CD14-positive monocyte (primary cell): ENCODE data around the gene DNAAF5. TPM values are rescaled to one million over a fixed set of nuclear protein-coding genes. Genes with fewer than 3 reads are reported as not detected.
A peak's percentile ranks its signal among the peaks of the same experiment; 100 is the strongest.

ENCODE experiments used
- DNase-seq, 3 donors: peaks; one replicate each; pipeline ENCODE4 v3.0.0-alpha.2; 2011 to 2022
- H2AFZ ChIP-seq: 2 replicates; pipeline ENCODE4 v1.6.0; 2012; ENCODE audit warnings: mild to moderate bottlenecking, low read depth, low read length, inconsistent platforms; ENCODE audit not compliant: insufficient read depth, poor library complexity, severe bottlenecking
- H3K27ac ChIP-seq, 2 donors: 1 replicate in 1 of 2; 2 replicates in 1 of 2; pipeline ENCODE4 v1.5.1; 2012 to 2013; ENCODE audit warnings: low read length in 2 of 2, control low read depth in 1 of 2, inconsistent platforms in 1 of 2, low read depth in 1 of 2, mild to moderate bottlenecking in 1 of 2
- H3K27me3 ChIP-seq, 2 donors: one replicate each; pipeline versions ENCODE4 v1.6.0 to v1.6.1; 2011 to 2013; ENCODE audit warnings: low read length in 2 of 2; ENCODE audit not compliant: control insufficient read depth in 2 of 2, insufficient read depth in 2 of 2
- H3K36me3 ChIP-seq, 2 donors: replicated peaks in 1 of 2; 1 replicate in 1 of 2; 2 replicates in 1 of 2; pipeline versions ENCODE4 v1.5.1 to v1.6.1; 2012 to 2013; ENCODE audit warnings: low read length in 2 of 2, control low read depth in 1 of 2, inconsistent platforms in 1 of 2, mild to moderate bottlenecking in 1 of 2; ENCODE audit not compliant: insufficient read depth in 2 of 2, control insufficient read depth in 1 of 2
- H3K4me1 ChIP-seq, 2 donors: 1 replicate in 1 of 2; 2 replicates in 1 of 2; pipeline versions ENCODE4 v1.5.1 to v1.6.1; 2012 to 2013; ENCODE audit warnings: low read length in 2 of 2, control low read depth in 1 of 2, inconsistent platforms in 1 of 2, mild to moderate bottlenecking in 1 of 2, moderate library complexity in 1 of 2; ENCODE audit not compliant: insufficient read depth in 2 of 2, control insufficient read depth in 1 of 2
- H3K4me2 ChIP-seq: replicated peaks from 2 replicates; pipeline ENCODE3; 2012; ENCODE audit warnings: low read length, moderate library complexity, mild to moderate bottlenecking; ENCODE audit not compliant: poor library complexity, severe bottlenecking; ENCODE audit errors: extremely low read depth
- H3K4me3 ChIP-seq, 3 experiments: fragments of 200-600 bp in 1 of 3; sonication (generic) in 1 of 3; replicated peaks in 1 of 3; 1 replicate in 2 of 3; 2 replicates in 1 of 3; pipeline ENCODE4 v1.5.1; 2011 to 2013; ENCODE audit warnings: low read length in 3 of 3, mild to moderate bottlenecking in 3 of 3, control low read depth in 2 of 3, low read depth in 2 of 3, inconsistent platforms in 1 of 3, moderate library complexity in 1 of 3
- H3K79me2 ChIP-seq: 2 replicates; pipeline ENCODE4 v1.6.0; 2012; ENCODE audit warnings: mild to moderate bottlenecking, control low read depth, inconsistent platforms, low read length, moderate library complexity; ENCODE audit not compliant: insufficient read depth
- H3K9ac ChIP-seq: 2 replicates; pipeline ENCODE4 v1.6.0; 2017; ENCODE audit warnings: low read length, mild to moderate bottlenecking; ENCODE audit not compliant: insufficient read depth, poor library complexity, severe bottlenecking
- H3K9me3 ChIP-seq, 2 donors: replicated peaks in 1 of 2; 1 replicate in 1 of 2; 2 replicates in 1 of 2; pipeline versions ENCODE4 v1.5.1 to v1.6.1; 2012 to 2013; ENCODE audit warnings: low read length in 2 of 2, control low read depth in 1 of 2; ENCODE audit not compliant: control insufficient read depth in 1 of 2, insufficient read depth in 1 of 2
- H4K20me1 ChIP-seq: 2 replicates; pipeline ENCODE4 v1.6.0; 2012; ENCODE audit warnings: mild to moderate bottlenecking, low read length, control low read depth, moderate library complexity; ENCODE audit not compliant: insufficient read depth
- H3K27ac Mint-ChIP-seq, 7 donors: one replicate each; pipeline ENCODE4 v1.8.0; 2020; ENCODE audit warnings: mild to moderate bottlenecking in 7 of 7, mixed read lengths in 7 of 7, moderate library complexity in 6 of 7, inconsistent platforms in 2 of 7
- H3K27me3 Mint-ChIP-seq, 3 donors: one replicate each; pipeline ENCODE4 v1.8.0; 2021 to 2022; ENCODE audit warnings: low read depth in 3 of 3, mild to moderate bottlenecking in 3 of 3, mixed read lengths in 3 of 3, moderate library complexity in 3 of 3, inconsistent platforms in 1 of 3
- H3K36me3 Mint-ChIP-seq, 2 donors: one replicate each; pipeline ENCODE4 v1.8.0; 2020; ENCODE audit warnings: mixed read lengths in 2 of 2, inconsistent platforms in 1 of 2, mild to moderate bottlenecking in 1 of 2
- H3K4me1 Mint-ChIP-seq: one replicate; pipeline ENCODE4 v1.8.0; 2020; ENCODE audit warnings: mild to moderate bottlenecking, mixed read lengths
- H3K4me3 Mint-ChIP-seq, 2 donors: one replicate each; pipeline ENCODE4 v1.8.0; 2020; ENCODE audit warnings: mild to moderate bottlenecking in 2 of 2, mixed read lengths in 2 of 2, moderate library complexity in 1 of 2
- H3K9me3 Mint-ChIP-seq, 7 donors: one replicate each; pipeline ENCODE4 v1.8.0; 2020 to 2022; ENCODE audit warnings: mixed read lengths in 7 of 7, mild to moderate bottlenecking in 6 of 7, moderate library complexity in 6 of 7, inconsistent platforms in 2 of 7
- CTCF ChIP-seq: fragments of 200-600 bp; IDR thresholded peaks from one replicate; pipeline ENCODE4 v1.8.0; 2022; ENCODE audit warnings: antibody characterized with exemption, mild to moderate bottlenecking
- WGBS: methylation state at CpG from one replicate; pipeline ENCODE4 v1.1.5; 2013; ENCODE audit warnings: missing lambda C conversion rate; ENCODE audit not compliant: insufficient coverage; 5-methylcytosine and 5-hydroxymethylcytosine counted together
- intact Hi-C, 2 donors: fragments of 100-400 bp; cut with micrococcal nuclease; formaldehyde crosslinking; loops; one replicate each; pipeline versions ENCODE4 v1.15.0 to v1.15.1; 2023
- polyA plus RNA-seq, 3 donors: library from polyadenylated mRNA; depleted of rRNA in 1 of 3; unstranded in 2 of 3; stranded (reverse) in 1 of 3; fragments of 300-500 nt in 2 of 3; fragments of >200 nt in 1 of 3; fragmentation: Illumina TruSeq in 2 of 3; gene quantifications; 1 replicate in 2 of 3; 2 replicates in 1 of 3; pipeline ENCODE4 v1.2.3, GENCODE V29; 2012 to 2021

Gene DNAAF5
- polyA plus RNA-seq, 3 donors = 1.2 to 9.6 (median 2.0) TPM

- peak overlapping the region; percentile 66 for H3K9ac ChIP-seq
- Mint-ChIP-seq H3K4me1 (peaks cover 17% of the 10 kb centered on the region), H3K4me3 (no peak overlapping the region), H3K27ac (no peak overlapping the region), H3K36me3 (peaks cover 10 to 15% of the 10 kb centered on the region in 2 donors), H3K27me3 (peaks cover 0 to 3% (median 2%) of the 10 kb centered on the region in 3 donors), H3K9me3 (peaks cover 25 to 40% (median 31%) of the 10 kb centered on the region in 7 donors)
- no peaks in the 10 kb centered on the region for H3K79me2 ChIP-seq
- no peak for TF ChIP-seq CTCF
- DNase-seq = no peak
- no peaks in the 10 kb centered on the region for H3K27me3 ChIP-seq
- H3K4me3 ChIP-seq = peak overlapping the region in 2 of 3 experiments; percentile 30 to 80
- H2AFZ ChIP-seq = peak overlapping the region; percentile 100
- H3K4me1 ChIP-seq = peaks cover 13 to 15% of the 10 kb centered on the region in 2 donors
- no peaks in the 10 kb centered on the region for H4K20me1 ChIP-seq
- peak overlapping the region; percentile 79 for H3K4me2 ChIP-seq
- H3K36me3 ChIP-seq = peaks cover 11 to 21% of the 10 kb centered on the region in 2 donors
- H3K9me3 ChIP-seq = peaks cover 8 to 16% of the 10 kb centered on the region in 2 donors
- H3K27ac ChIP-seq = no peak overlapping the region
- intact Hi-C loops = loop anchor here in 1 of 2 donors (10.0 kb wide), 1 partner anchor 122 kb away; no protein-coding TSS in a partner anchor
- under 1% methylated on average over 39 of the region's 39 CpGs for WGBS
Measured at GRCh38 chr7:726854-727103, 280 bp downstream of the DNAAF5 start.

GRCh38 chr7:727104-727805, 756 bp downstream of the DNAAF5 start, which contains the start of gene PRKAR1B:
TSS of gene PRKAR1B (minus strand) at chr7:727281. CDS start at chr7:711505, 15,776 bp downstream.
- 0% methylated on average over 44 of the region's 66 CpGs for WGBS
- H3K9me3 ChIP-seq = peaks cover 7 to 13% of the 10 kb centered on the region in 2 donors
- H3K4me1 Mint-ChIP-seq = peaks cover 17% of the 10 kb centered on the region
- peak within 1 kb of the TSS in 1 of 2 donors; percentile 75 for H3K27ac ChIP-seq
- H2AFZ ChIP-seq = peak within 1 kb of the TSS; percentile 100
- peaks cover 13 to 26% of the 10 kb centered on the region in 2 donors for H3K36me3 ChIP-seq
- peaks cover 22 to 35% (median 28%) of the 10 kb centered on the region in 7 donors for H3K9me3 Mint-ChIP-seq
- TF ChIP-seq CTCF = no peak
- DNase-seq = no peak
- H3K4me2 ChIP-seq = peak within 1 kb of the TSS; percentile 79
- H3K27ac Mint-ChIP-seq = no peak within 1 kb of the TSS
- H3K4me3 ChIP-seq = peak within 1 kb of the TSS; percentile 30 to 80 (median 50)
- peaks cover 0 to 3% (median 2%) of the 10 kb centered on the region in 3 donors for H3K27me3 Mint-ChIP-seq
- peaks cover 10 to 15% of the 10 kb centered on the region in 2 donors for H3K36me3 Mint-ChIP-seq
- peaks cover 13 to 15% of the 10 kb centered on the region in 2 donors for H3K4me1 ChIP-seq
- no peaks in the 10 kb centered on the region for H4K20me1 ChIP-seq
- H3K9ac ChIP-seq = peak within 1 kb of the TSS; percentile 66
- intact Hi-C loops = loop anchor here in 1 of 2 donors (10.0 kb wide), 1 partner anchor 122 kb away; no protein-coding TSS in a partner anchor
- no peaks in the 10 kb centered on the region for H3K79me2 ChIP-seq
- no peaks in the 10 kb centered on the region for H3K27me3 ChIP-seq
- peak within 1 kb of the TSS; percentile 65 to 86 for H3K4me3 Mint-ChIP-seq
